ES-I3 (cell line): ENCODE results near the gene FLT1.
A peak's percentile ranks its signal among the peaks of the same experiment; 100 is the strongest.

Source experiments
- H3K36me3 ChIP-seq: 2 replicates; pipeline ENCODE4 v1.6.1; 2013; ENCODE audit warnings: mild to moderate bottlenecking, low read length, control low read depth, moderate library complexity; ENCODE audit not compliant: insufficient read depth
- H3K4me1 ChIP-seq: 2 replicates; pipeline ENCODE4 v1.6.1; 2013; ENCODE audit warnings: mild to moderate bottlenecking, control low read depth, low read length; ENCODE audit not compliant: insufficient read depth
- H3K9ac ChIP-seq: 2 replicates; pipeline ENCODE4 v1.6.1; 2013; ENCODE audit warnings: low read depth, mild to moderate bottlenecking, low read length, moderate library complexity
- H3K9me3 ChIP-seq: 2 replicates; pipeline ENCODE4 v1.6.1; 2013; ENCODE audit warnings: mild to moderate bottlenecking, low read length, moderate library complexity; ENCODE audit not compliant: control insufficient read depth, insufficient read depth

Gene FLT1

DNA sequence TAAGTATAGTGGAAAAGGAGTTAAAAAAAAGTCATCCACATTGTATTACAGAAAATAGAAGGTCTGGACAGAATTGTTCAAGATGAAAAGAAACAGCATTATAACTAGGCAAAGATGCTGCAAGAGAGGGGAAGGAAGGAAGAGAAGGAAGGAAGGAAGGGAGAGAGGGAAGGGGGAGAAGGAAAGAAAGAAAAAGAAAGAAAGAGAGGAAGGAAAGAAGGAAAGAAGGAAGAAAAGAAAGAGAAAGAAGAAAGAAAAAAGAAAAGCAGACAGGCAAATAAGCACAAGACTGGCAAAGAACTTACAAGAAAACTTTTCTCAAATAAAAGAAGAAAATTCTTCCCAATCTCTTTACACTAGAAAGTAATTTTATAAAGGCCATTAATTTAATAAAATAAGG, 15.1 kb upstream of the FLT1 start:
- no peak overlapping the region for H3K9ac ChIP-seq

DNA sequence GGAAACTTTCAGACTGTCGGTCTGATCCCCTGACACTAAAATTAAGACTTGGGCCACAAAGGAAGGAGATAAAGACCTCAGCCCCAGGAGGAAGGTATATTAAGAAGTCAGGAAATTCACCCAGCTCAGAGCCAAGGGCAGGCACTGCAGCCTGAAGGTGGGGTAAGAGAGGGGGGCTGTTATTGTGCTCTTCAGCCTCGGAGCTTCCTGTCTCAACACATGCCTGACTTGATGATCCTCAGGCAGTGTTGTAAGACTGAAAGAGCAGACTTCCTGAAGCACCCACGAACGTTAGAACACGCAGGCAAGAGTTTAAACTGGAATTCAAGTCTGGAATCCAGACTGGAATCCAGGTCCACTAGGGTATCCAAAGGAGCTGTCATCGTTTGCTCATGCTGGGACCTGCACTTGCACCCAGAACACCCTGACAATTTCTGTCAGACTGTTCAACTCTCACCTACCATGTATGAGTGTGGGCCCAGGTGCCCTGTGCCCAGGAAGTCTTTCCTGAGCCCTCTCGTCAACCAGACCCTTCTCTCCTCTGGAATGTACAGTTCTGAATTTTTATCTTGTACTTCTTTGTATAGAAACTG, 10.7 kb upstream of the FLT1 start:
- H3K36me3 ChIP-seq = no peaks in the 10 kb centered on the region
- H3K9me3 ChIP-seq = no peaks in the 10 kb centered on the region
- no peak overlapping the region for H3K9ac ChIP-seq
- peaks cover 16% of the 10 kb centered on the region for H3K4me1 ChIP-seq

More for the DNA sequence above, 15.1 kb upstream of the FLT1 start:
- Histone ChIP-seq H3K4me1 (peaks cover 5% of the 10 kb centered on the region; the same call in 1 of the 2 replicates), H3K9me3 (no peaks in the 10 kb centered on the region), H3K36me3 (no peaks in the 10 kb centered on the region)

DNA sequence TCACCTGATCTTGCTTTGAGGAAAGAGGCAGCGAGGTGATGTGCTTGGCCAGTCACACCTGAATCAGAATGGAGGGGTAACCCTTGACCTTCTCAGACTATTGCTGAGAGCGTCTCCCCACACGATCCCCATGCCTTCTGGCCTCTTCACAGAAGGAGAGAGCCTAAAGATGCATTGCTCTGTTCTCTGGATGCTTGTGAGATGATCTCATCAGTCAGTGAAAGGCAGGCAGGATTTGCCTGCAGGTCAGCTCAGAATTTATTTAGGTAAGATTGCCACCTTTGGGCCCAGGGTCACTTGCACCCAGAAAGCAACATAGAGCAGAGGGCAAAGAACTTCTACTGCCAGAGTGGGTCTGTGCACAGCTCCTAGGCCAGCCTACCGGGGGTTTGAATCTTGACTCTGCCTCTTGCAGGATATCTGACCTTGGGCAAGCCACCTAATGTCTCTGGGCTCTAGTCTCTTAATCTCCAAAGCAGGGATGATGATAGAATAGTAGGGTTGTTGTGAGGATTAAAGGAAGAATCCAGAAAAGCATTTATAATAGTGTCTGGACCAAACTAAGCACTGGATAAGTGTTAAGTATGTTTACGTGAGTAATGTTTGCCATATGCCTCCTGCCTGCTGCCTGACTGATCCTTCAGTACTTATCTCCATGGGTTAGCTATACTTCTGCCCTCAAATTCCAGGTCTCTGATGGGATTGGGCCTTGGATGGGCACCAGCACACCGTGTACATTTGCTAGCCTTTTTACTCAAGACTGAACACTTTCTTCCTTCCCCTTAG, 8.4 kb upstream of the FLT1 start:
- Histone ChIP-seq H3K9me3 (no peaks in the 10 kb centered on the region), H3K9ac (no peak overlapping the region), H3K4me1 (peaks cover 16% of the 10 kb centered on the region), H3K36me3 (no peaks in the 10 kb centered on the region)

DNA sequence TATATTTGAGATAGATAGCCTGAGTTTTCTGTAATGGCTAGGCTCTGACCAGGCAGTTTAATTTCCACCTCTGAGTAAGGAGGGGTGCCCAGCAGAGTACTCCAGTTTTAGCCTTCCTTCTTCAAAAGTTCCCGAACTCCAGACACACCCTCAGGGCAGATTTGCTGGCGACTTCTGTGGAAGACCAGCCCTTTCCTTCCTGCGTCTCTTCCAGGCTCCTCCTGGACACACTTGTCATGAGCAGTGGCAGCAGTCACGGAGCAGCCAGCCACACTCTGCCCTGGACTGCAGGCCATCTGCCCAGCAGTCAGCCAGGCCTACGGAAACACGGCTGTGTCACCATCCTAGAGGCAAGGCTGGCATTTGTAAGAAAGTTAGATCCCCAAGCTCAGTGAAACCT, 6.6 kb upstream of the FLT1 start:
- H3K36me3 ChIP-seq = no peaks in the 10 kb centered on the region
- no peaks in the 10 kb centered on the region for H3K9me3 ChIP-seq
- H3K4me1 ChIP-seq = peaks cover 16% of the 10 kb centered on the region
- H3K9ac ChIP-seq = no peak overlapping the region

DNA sequence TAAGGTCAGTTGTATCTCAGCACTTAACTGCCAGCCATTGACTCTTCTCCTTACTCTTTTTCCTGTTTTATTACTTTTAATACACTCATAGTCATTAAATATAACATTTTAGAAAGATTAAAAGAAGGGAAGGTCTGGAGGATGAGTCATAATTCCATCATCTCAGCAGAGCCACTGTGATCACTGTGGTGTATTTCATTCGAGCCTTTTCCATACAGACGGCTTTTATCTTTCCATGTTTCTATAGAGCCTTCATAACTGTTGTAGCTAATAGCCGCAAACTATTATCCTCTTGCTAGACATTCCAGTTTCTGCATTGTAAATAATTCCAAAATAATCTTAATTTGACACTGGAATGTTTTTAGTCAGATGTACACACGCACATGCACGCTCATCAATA, 4.7 kb upstream of the FLT1 start:
- H3K36me3 ChIP-seq = no peaks in the 10 kb centered on the region
- H3K9me3 ChIP-seq = no peaks in the 10 kb centered on the region
- H3K4me1 ChIP-seq = peaks cover 11% of the 10 kb centered on the region
- no peak overlapping the region for H3K9ac ChIP-seq

DNA sequence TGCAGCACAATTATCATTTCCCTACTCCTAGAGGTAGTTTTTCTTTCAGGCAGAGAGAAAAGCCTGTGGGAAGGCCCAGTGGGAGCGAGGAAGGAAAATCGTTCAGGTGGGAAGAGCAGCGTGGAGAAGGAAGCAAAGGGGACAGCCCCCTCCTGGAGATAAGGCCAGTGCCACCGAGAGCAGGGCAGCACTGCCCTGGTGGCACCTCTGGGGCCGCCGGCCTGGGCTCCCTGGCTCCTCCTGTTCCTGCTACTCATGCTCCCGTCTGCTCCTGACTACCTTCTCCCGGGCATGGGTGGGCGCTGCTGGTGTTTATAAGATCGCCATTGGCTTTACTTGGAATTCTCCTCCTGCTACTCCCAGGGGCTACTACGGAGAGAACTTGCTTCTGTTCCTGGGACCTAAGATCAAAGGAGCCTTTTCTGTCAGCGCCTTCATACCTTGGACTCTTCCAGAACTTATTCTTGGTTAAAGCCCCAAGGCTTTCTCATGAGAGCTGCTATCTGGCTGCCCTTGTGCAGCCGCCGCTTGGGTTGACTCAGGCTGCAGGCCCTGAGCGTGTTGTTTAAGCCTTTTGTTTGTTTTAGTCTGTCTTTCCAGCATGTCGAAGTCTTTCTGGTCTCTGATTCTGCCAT, 3.7 kb upstream of the FLT1 start:
- Histone ChIP-seq H3K9ac (no peak overlapping the region), H3K9me3 (no peaks in the 10 kb centered on the region), H3K36me3 (no peaks in the 10 kb centered on the region), H3K4me1 (peaks cover 11% of the 10 kb centered on the region)

DNA sequence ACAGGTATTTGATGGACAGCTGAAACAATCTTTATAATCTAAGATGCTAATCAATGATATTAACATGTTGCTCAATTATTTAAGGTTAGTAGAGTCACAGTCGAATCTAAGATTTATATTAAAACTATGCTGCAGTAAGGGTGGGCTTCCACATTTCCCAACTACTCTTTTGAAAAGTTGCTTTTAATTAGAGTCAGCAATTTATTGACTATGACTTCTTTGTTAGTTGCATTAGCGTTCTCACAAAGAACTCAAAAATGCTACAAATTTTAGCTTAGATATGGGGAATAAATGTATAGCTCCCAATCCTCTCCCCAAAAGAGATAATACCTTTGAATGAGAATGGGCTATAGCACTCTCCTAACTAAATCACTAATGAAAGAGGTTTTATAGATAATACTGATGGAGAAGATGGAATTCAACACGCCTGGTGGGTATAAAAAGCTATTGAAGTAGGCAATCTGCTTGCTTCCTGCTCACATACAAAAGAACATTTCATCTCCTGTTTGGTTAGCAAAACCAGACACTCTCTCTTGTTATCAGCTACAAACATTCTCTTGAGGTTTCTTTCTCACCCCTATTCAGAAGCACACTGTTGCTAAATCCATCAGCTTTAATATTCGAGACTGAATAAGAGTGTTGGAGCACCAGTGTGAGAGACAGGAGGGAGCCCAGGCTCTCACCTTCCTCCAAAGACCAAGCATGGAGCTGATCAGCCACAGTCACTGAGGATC, 2.4 kb upstream of the FLT1 start:
- no peaks in the 10 kb centered on the region for H3K36me3 ChIP-seq
- no peak overlapping the region for H3K9ac ChIP-seq
- H3K4me1 ChIP-seq = peaks cover 2% of the 10 kb centered on the region
- no peaks in the 10 kb centered on the region for H3K9me3 ChIP-seq

DNA sequence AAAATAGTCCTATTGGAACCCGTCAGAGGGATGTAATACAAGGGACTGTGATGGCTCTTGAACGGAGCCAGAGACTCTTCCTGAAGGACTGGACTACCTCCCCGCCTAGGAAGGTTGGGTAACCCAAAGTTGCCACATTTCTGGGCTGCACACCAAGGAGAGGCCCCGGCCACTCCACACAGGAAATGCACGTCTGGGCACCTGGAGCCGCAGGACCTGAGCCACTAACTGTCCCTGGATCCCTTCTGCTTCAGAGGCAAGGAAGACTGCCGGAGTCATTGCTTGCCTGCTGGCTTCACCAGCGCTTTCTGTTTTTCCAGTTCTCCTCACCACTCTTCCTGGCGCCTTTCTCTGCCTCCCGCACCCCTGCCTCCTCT, 1.2 kb upstream of the FLT1 start:
- H3K9me3 ChIP-seq = no peaks in the 10 kb centered on the region
- H3K4me1 ChIP-seq = peaks cover 12% of the 10 kb centered on the region
- H3K36me3 ChIP-seq = no peaks in the 10 kb centered on the region
- H3K9ac ChIP-seq = peak overlapping the region; percentile 58; the same call in 1 of the 2 replicates

DNA sequence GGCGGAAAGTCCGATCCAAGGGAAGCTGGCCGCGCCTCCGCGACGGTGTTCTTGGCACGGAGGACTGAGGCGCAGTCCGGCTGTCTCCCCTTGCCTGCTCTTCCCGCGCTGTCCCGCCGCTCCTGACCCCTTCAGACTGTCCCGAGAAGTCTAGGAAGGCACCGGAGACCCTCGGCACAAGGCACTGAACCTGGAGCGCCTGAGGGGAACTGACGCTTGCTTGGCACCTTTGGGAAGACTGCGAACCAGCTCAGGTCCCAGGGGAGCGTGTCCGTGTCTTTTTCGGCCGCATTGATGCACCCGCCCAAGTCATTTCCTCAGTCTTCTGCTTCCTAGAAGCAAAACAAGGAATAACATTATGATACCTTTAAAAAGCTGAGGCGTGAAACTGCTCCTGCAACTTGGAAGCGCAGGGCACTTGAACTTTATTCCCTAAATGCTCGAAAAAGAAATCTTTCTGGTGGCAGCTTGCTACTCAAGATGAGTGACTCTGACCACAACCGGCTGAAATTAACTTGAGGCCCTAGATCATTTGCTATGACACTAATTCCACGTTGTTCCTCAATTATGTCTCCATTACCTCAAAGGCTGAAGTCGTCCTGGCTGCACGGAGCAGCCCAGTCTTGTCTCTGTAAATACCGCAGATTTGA, 735 bp upstream of the FLT1 start:
- peak overlapping the region; percentile 58 for H3K9ac ChIP-seq
- peaks cover 13% of the 10 kb centered on the region for H3K4me1 ChIP-seq
- H3K36me3 ChIP-seq = no peaks in the 10 kb centered on the region

DNA sequence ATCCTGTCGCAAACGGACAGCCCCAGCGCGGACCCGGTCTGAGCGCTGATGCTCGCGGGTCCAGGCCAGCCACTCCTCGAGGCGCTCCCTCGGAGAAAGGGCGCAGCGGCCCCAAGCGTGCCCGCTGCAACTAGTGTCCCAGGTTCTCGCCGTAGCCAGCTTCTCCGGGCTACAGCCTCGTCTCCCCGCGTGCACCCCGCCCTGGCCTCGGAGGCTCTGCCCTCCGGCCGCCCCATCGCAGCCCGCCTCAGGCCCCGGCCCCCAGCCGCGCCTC, 487 bp downstream of the FLT1 start:
- Histone ChIP-seq H3K9me3 (no peaks in the 10 kb centered on the region), H3K9ac (peak overlapping the region; percentile 58; the same call in 1 of the 2 replicates), H3K4me1 (peaks cover 22% of the 10 kb centered on the region), H3K36me3 (no peaks in the 10 kb centered on the region)

More for the DNA sequence above, 735 bp upstream of the FLT1 start:
- H3K9me3 ChIP-seq = no peaks in the 10 kb centered on the region

DNA sequence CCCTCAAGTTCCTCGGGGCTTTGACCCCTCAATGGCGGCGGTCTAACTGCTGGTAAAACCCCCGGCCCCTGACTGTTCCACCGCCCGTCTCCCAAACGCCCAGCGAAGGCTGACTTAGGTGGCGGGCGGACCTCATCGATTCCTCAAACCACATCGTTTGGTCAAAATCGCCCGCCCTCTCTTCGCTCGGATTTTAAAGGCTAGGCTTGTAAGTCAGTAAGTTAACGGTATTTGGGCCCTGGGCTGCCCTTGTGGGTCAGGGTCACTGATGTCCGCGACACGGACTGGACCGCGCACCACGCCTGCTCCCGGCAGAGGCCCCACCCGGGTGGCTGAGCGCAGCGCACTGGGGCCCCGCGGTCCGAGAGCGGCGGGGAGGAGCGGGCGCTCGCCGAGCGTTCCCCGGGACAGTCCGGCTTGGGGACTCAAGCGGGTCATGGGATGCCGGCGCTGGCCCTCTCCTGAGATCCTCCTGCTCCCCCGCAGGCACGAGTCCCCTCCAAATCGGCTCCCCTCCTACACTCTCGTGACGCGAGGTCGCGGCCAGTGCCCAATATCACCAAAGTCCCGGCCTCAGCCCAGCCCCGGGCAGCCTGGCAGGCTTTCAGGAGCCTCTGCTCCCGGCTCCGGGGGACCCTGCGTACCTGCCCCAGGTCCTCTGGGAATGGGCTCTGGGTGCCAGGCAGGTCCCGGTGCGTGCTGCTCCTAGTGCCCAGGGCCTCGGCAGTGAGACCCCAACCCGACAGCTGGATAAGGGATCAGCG, 1.0 kb downstream of the FLT1 start:
- peak overlapping the region; percentile 58 for H3K9ac ChIP-seq

DNA sequence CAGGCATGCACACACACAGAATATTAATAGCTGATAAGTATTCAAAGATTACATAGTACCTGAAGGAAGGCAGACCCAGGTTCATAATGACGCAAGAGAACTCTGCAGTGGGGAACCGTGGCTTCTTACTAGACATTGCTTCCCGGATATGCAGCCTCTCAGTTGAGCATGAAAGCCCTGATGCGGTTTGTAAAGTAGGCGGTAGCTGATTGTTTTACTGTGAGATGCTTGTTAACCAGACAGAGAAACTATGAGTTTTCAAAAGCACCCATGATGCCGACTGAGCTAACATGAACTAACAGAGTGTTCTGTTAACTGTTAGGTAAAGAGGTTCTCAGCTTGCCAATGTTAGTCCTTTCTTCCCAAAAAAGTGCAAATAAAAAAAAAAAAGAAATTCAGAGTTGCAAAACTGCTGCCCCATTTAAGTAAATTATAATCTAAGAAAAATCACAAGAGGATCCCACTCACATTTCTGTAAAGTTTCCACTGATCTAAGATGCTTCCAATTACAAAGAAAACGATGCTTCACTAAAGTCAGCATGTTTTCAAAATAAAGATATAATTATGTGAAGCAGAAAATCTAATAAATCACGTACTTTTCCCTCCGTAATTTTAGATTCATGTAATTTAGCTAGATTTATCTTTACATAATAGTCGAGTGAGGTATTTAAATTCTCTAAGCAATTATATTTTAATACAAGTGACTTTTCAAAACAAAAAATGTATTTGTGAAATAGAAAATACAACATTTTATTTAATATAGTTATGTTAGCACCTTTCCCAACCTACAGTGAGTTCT, 2.2 kb downstream of the FLT1 start:
- Histone ChIP-seq H3K36me3 (no peaks in the 10 kb centered on the region), H3K4me1 (peaks cover 24% of the 10 kb centered on the region), H3K9ac (peak overlapping the region; percentile 58), H3K9me3 (no peaks in the 10 kb centered on the region)

More for the DNA sequence above, 1.0 kb downstream of the FLT1 start:
- H3K4me1 ChIP-seq = peaks cover 24% of the 10 kb centered on the region
- no peaks in the 10 kb centered on the region for H3K36me3 ChIP-seq
- no peaks in the 10 kb centered on the region for H3K9me3 ChIP-seq

DNA sequence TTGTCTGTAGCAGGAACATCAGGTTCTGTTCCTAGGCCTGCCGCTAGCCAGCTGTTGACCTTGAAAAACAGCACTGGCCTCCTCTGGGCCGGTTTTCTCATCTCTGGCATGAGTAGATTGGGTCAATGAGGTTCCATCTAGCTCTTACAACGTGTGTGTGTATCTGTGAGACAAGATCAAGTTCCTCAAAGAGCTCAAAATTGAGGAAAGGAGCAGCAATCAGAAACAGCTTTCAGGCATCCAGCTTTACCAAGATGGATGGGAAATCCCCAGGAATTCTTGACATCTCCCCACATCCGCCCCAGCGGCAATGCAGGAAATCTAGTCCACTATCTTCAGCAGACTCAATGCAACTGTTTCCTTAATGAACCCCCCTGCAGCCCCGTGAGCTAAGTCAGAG, 4.9 kb downstream of the FLT1 start:
- Histone ChIP-seq H3K36me3 (no peaks in the 10 kb centered on the region), H3K9ac (no peak overlapping the region), H3K9me3 (no peaks in the 10 kb centered on the region), H3K4me1 (peaks cover 31% of the 10 kb centered on the region)
